Ascending aorta (tissue), 2 donors: ENCODE data around the gene ATP13A1. TPM values are rescaled to one million over a fixed set of nuclear protein-coding genes. Genes with fewer than 3 reads are reported as not detected.

Experiments
- DNase-seq, 2 donors: peaks; one replicate each; pipeline ENCODE4 v3.0.0-alpha.2; 2019; ENCODE audit warnings: low spot score in 2 of 2
- H3K27ac ChIP-seq, 2 donors: fragments of 200-600 bp; sonication (generic); one replicate each; pipeline ENCODE4 v1.5.1; 2016 to 2017; ENCODE audit warnings: mild to moderate bottlenecking in 1 of 2
- H3K27me3 ChIP-seq: fragments of 200-600 bp; sonication (generic); one replicate; pipeline ENCODE4 v1.5.1; 2017
- H3K36me3 ChIP-seq, 2 donors: fragments of 200-600 bp; sonication (generic); one replicate each; pipeline ENCODE4 v1.5.1; 2016
- H3K4me1 ChIP-seq, 2 donors: fragments of 200-600 bp; sonication (generic); one replicate each; pipeline ENCODE4 v1.5.1; 2016 to 2017; ENCODE audit warnings: mild to moderate bottlenecking in 1 of 2
- H3K4me3 ChIP-seq, 2 donors: fragments of 200-600 bp; sonication (generic); one replicate each; pipeline ENCODE4 v1.5.1; 2016 to 2017; ENCODE audit warnings: mild to moderate bottlenecking in 1 of 2
- H3K9me3 ChIP-seq, 2 donors: fragments of 200-600 bp; sonication (generic); one replicate each; pipeline ENCODE4 v1.5.1; 2016
- intact Hi-C: fragments of 100-400 bp; cut with DNase I; formaldehyde crosslinking; loops from one replicate; pipeline ENCODE4 v1.15.1; 2023
- total RNA-seq: library from RNA; depleted of rRNA; stranded (reverse); fragments of >200 nt; gene quantifications from one replicate; pipeline ENCODE4 v1.1.0, GENCODE V29; 2016
- TF ChIP-seq, protein P1 (sequence below), 3 experiments: fragments of 200-600 bp in 2 of 3; fragments of 450-650 bp in 1 of 3; sonication (generic) in 2 of 3; IDR thresholded peaks; one replicate each; pipeline ENCODE4 v1.5.1; 2016 to 2019; ENCODE audit warnings: antibody characterized with exemption in 3 of 3, mild to moderate bottlenecking in 1 of 3, moderate library complexity in 1 of 3

ATP13A1 gene
- total RNA-seq, 1 donor from 2014 or later = 161 TPM

DNA sequence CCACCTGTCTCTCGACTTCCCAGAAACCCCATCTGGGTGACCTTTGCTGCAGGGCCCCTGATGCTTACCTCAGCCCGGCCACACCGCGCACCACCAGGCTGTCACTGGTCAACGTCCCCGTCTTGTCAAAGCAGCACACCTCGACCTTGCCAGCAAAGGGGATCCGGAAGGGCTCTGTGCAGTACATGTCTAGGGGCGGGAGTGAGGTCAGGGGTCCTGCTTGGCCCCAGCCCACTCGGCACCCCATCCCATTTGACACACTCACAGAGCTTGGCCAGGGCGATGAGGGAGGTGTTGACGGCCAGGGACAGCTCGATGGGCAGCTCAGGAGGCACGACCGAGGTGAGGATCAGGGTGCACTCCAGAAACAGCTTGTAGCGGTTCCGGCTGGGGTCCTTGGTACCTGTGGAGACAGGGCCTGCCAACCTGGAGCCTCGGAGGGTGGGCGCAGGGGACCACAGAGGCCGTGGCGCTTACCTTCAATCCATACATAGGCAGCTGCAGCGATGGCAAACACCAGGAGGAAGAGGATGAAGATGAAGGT, 8.4 kb downstream of the ATP13A1 start:
- Histone ChIP-seq H3K9me3 (no peaks in the 10 kb centered on the region), H3K27ac (no peak overlapping the region), H3K4me3 (no peak overlapping the region), H3K4me1 (no peaks in the 10 kb centered on the region), H3K36me3 (peaks cover 91 to 99% of the 10 kb centered on the region in 2 donors), H3K27me3 (no peaks in the 10 kb centered on the region)
- no peak for DNase-seq
- intact Hi-C loops = no loop called here
- TF ChIP-seq, protein P1, sequence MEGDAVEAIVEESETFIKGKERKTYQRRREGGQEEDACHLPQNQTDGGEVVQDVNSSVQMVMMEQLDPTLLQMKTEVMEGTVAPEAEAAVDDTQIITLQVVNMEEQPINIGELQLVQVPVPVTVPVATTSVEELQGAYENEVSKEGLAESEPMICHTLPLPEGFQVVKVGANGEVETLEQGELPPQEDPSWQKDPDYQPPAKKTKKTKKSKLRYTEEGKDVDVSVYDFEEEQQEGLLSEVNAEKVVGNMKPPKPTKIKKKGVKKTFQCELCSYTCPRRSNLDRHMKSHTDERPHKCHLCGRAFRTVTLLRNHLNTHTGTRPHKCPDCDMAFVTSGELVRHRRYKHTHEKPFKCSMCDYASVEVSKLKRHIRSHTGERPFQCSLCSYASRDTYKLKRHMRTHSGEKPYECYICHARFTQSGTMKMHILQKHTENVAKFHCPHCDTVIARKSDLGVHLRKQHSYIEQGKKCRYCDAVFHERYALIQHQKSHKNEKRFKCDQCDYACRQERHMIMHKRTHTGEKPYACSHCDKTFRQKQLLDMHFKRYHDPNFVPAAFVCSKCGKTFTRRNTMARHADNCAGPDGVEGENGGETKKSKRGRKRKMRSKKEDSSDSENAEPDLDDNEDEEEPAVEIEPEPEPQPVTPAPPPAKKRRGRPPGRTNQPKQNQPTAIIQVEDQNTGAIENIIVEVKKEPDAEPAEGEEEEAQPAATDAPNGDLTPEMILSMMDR (IDR thresholded peaks at IDR 0.05) = no peak

DNA sequence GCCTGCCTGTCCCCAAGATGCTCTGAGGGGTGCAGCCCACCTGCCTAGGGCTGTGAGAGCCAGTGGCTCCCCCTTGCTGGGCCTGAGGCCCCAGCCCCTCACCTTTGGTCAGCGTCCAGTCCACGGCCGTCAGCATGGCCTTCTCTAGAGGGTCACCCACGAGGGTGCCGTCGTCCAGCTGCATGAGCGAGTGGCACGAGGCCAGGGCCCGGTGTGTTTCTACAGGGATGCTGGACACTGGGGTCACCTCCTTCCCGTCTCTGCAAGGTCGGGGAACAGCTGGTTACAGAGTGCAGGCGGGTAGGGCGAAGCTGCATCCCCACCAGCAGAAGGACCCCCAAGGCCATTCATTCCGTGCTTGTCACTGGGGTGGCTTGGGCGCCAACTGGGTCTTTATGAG, 9.0 kb downstream of the ATP13A1 start:
- Histone ChIP-seq H3K4me1 (no peaks in the 10 kb centered on the region), H3K27ac (no peak overlapping the region), H3K27me3 (no peaks in the 10 kb centered on the region), H3K36me3 (peaks cover 92 to 100% of the 10 kb centered on the region in 2 donors), H3K4me3 (no peak overlapping the region), H3K9me3 (no peaks in the 10 kb centered on the region)
- no peak for DNase-seq
- intact Hi-C loops = no loop called here
- TF ChIP-seq, protein P1 (IDR thresholded peaks at IDR 0.05) = no peak

DNA sequence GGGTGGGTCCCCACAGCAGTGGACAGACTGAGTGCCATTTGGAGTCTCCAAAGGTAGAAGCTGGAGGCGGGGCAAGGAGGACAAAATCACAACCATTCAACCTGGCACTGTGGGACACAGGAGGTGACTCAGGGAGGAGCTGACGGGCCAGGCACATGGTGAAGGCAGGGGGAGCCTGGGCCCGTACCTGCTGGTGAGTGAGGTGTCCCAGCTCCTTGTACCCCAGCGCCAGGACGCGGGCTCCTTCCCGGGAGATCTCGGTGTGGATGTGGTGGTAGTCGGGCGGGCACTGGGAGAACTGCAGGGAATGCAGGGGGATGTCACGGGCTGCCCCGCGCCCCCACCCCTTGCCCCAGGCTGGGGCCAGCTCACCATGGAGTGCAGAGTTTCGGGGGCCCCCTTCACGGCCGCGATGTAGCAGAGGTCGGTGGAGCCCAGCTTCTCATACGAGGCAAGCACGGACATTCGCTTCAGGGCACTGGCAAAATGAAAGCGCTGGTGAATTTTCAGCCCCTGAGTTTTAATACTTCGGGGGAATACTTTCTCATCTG, 9.8 kb downstream of the ATP13A1 start:
- no peaks in the 10 kb centered on the region for H3K4me1 ChIP-seq
- H3K36me3 ChIP-seq = peaks cover 91 to 98% of the 10 kb centered on the region in 2 donors
- H3K27ac ChIP-seq = no peak overlapping the region
- no peak overlapping the region for H3K4me3 ChIP-seq
- TF ChIP-seq, protein P1 (IDR thresholded peaks at IDR 0.05) = no peak
- no peaks in the 10 kb centered on the region for H3K27me3 ChIP-seq
- intact Hi-C loops = no loop called here
- no peaks in the 10 kb centered on the region for H3K9me3 ChIP-seq
- no peak for DNase-seq

DNA sequence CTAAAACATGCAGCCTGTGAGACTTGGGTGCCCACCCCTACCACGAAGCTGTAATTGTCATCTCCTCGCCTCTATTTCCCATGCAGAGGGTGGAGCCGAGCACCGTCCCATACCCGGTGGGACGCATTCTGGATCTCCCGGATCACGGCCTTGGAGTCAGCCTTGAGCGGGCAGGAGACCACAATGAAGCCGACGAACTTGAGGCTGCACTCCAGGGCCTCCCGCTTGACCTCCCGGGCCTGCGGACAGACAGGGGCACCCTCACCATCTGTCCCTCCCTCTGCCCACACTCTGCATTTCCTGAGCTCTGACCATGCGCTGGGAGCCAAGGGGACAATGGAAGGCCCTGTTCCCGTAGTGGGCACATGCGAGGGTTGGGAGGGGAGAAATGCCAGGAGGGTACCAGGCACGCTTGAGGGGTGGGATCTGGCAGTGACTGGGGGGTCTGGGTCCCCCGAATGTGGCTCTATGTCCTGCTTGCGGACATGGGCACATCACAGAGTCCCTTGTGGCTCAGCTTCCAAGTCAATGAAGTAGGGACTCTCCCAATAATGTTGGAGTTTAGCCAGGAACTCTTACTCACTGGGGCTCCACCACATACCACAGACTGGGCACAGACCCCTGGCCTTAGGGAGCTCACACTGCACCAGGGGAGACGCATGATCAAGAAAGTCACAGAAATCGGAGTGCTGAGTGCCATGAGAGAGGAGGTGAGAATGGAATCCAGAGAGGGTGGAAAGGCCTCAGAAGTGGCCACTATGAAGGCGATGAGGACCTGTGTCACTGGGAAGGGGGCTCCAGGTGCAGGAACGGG, 10.8 kb downstream of the ATP13A1 start:
- Histone ChIP-seq H3K27ac (no peak overlapping the region), H3K36me3 (peaks cover 86 to 94% of the 10 kb centered on the region in 2 donors), H3K9me3 (no peaks in the 10 kb centered on the region), H3K27me3 (no peaks in the 10 kb centered on the region), H3K4me1 (no peaks in the 10 kb centered on the region), H3K4me3 (no peak overlapping the region)
- DNase-seq = no peak
- intact Hi-C loops = no loop called here
- TF ChIP-seq, protein P1 (IDR thresholded peaks at IDR 0.05) = no peak

DNA sequence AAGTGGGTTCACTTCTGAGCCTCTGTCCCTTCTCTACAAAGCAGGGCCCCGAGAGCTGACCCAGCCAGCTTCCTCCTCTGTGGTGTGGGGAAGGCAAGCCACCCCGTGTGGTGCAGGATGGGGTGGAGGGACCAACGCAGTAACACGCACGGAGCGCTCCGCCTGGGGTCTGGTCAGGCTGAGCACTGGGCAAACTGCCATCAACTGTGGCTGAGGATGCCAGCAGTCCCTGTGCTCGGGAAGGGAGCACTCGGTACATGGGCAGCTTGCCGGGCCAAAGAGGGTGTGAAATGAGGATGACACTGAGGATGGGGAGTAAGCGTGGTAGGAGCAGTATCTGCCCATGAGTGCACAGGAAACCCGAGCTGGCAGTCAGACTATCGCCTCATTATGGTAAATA, 12.4 kb downstream of the ATP13A1 start:
- Histone ChIP-seq H3K27me3 (no peaks in the 10 kb centered on the region), H3K4me3 (no peak overlapping the region), H3K4me1 (no peaks in the 10 kb centered on the region), H3K27ac (no peak overlapping the region), H3K36me3 (peaks cover 86 to 94% of the 10 kb centered on the region in 2 donors), H3K9me3 (no peaks in the 10 kb centered on the region)
- intact Hi-C loops = no loop called here
- TF ChIP-seq, protein P1 (IDR thresholded peaks at IDR 0.05) = no peak
- DNase-seq = no peak
